ENCODE data around the gene DUSP28. TPM values are rescaled to one million over a fixed set of nuclear protein-coding genes. Genes with fewer than 3 reads are reported as not detected.

Gene DUSP28
- total and polyA plus RNA-seq, 2 of the 13 experiments (the other 11 are each of a cell fraction or from before 2014, with no cell fraction given), result 5.2 to 8.6 TPM

DNA sequence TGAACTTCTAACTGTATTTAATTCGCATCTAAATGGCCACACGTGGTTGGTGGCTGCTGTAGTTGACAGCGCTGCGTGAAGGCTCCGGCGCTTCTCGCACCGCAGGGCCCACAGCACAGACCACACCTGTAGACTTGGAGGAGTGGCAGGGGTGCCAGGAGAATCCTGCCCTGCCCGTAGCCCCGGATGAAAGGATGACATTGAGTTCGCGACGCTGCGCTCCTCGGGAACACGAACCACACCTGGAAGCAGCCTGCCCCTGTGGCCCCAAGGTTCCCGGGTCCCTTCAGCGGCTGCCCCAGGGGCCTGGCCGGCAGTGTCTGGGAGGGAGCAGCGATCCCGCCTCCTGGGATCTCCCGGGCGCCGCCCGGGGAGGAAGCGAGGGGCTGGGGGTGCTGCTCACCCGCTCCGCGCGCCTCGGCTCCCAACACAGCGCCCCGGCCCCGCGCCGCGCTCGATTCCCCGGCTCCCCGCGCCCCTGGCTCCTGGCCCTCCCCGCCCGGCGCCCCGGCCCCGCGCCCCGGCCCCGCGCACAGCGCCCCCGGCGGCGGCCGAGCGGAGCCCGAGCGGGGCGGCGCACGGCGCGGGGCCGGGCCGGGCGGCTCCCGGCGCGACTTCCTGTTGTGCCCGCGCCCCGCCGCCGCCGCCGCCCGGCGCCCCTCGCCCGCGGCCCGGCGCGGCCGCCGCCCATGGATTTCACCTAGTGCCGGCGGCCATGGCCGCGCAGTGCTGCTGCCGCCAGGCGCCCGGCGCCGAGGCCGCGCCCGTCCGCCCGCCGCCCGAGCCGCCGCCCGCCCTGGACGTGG is 7.9 kb downstream of the DUSP28 start, which contains the start of gene RNPEPL1 (continued):
- no peak for TF ChIP-seq HNF4G (IDR thresholded peaks at IDR 0.05; ENCODE audit: borderline replicate concordance, low read depth, low read length)
- TF ChIP-seq HNF4G (CRISPR knock-in tag; IDR thresholded peaks at IDR 0.05; ENCODE audit: borderline replicate concordance, low read depth), result 0 out of 2 replicates have a peak, but pooled peaks have one; percentile 13
- TF ChIP-seq, protein P1, sequence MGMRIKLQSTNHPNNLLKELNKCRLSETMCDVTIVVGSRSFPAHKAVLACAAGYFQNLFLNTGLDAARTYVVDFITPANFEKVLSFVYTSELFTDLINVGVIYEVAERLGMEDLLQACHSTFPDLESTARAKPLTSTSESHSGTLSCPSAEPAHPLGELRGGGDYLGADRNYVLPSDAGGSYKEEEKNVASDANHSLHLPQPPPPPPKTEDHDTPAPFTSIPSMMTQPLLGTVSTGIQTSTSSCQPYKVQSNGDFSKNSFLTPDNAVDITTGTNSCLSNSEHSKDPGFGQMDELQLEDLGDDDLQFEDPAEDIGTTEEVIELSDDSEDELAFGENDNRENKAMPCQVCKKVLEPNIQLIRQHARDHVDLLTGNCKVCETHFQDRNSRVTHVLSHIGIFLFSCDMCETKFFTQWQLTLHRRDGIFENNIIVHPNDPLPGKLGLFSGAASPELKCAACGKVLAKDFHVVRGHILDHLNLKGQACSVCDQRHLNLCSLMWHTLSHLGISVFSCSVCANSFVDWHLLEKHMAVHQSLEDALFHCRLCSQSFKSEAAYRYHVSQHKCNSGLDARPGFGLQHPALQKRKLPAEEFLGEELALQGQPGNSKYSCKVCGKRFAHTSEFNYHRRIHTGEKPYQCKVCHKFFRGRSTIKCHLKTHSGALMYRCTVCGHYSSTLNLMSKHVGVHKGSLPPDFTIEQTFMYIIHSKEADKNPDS (CRISPR knock-in tag; IDR thresholded peaks at IDR 0.05), result 0 out of 2 replicates have a peak, but pooled peaks have one; percentile 66
- TF ChIP-seq, protein P2, sequence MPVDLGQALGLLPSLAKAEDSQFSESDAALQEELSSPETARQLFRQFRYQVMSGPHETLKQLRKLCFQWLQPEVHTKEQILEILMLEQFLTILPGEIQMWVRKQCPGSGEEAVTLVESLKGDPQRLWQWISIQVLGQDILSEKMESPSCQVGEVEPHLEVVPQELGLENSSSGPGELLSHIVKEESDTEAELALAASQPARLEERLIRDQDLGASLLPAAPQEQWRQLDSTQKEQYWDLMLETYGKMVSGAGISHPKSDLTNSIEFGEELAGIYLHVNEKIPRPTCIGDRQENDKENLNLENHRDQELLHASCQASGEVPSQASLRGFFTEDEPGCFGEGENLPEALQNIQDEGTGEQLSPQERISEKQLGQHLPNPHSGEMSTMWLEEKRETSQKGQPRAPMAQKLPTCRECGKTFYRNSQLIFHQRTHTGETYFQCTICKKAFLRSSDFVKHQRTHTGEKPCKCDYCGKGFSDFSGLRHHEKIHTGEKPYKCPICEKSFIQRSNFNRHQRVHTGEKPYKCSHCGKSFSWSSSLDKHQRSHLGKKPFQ (CRISPR knock-in tag; IDR thresholded peaks at IDR 0.05; ENCODE audit: insufficient replicate concordance), result no peak
- TF ChIP-seq, protein P3, sequence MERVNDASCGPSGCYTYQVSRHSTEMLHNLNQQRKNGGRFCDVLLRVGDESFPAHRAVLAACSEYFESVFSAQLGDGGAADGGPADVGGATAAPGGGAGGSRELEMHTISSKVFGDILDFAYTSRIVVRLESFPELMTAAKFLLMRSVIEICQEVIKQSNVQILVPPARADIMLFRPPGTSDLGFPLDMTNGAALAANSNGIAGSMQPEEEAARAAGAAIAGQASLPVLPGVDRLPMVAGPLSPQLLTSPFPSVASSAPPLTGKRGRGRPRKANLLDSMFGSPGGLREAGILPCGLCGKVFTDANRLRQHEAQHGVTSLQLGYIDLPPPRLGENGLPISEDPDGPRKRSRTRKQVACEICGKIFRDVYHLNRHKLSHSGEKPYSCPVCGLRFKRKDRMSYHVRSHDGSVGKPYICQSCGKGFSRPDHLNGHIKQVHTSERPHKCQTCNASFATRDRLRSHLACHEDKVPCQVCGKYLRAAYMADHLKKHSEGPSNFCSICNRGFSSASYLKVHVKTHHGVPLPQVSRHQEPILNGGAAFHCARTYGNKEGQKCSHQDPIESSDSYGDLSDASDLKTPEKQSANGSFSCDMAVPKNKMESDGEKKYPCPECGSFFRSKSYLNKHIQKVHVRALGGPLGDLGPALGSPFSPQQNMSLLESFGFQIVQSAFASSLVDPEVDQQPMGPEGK (CRISPR knock-in tag; IDR thresholded peaks at IDR 0.05), result 0 out of 2 replicates have a peak, but pooled peaks have one; percentile 11
- TF ChIP-seq ZBTB7B (CRISPR knock-in tag; IDR thresholded peaks at IDR 0.05), result peak; percentile 52; the same call in 1 of the 2 replicates
- no peak for TF ChIP-seq ZNF557 (CRISPR knock-in tag; IDR thresholded peaks at IDR 0.05)
- TF ChIP-seq, protein P4, sequence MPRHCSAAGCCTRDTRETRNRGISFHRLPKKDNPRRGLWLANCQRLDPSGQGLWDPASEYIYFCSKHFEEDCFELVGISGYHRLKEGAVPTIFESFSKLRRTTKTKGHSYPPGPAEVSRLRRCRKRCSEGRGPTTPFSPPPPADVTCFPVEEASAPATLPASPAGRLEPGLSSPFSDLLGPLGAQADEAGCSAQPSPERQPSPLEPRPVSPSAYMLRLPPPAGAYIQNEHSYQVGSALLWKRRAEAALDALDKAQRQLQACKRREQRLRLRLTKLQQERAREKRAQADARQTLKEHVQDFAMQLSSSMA (CRISPR knock-in tag; IDR thresholded peaks at IDR 0.05), result peak; percentile 44; the same call in 1 of the 2 replicates
- no peak for TF ChIP-seq ZNF234 (CRISPR knock-in tag; conservative IDR thresholded peaks at IDR 0.05)
- TF ChIP-seq ZNF546 (CRISPR knock-in tag; conservative IDR thresholded peaks at IDR 0.05), result peak; percentile 34; the same call in 1 of the 2 replicates
- TF ChIP-seq TSC22D2 (CRISPR knock-in tag; IDR thresholded peaks at IDR 0.05; ENCODE audit: borderline replicate concordance), result no peak; the same call in 1 of the 2 replicates
- no peak for TF ChIP-seq ZFP36L1 (CRISPR knock-in tag; IDR thresholded peaks at IDR 0.05)
- TF ChIP-seq, protein P5, sequence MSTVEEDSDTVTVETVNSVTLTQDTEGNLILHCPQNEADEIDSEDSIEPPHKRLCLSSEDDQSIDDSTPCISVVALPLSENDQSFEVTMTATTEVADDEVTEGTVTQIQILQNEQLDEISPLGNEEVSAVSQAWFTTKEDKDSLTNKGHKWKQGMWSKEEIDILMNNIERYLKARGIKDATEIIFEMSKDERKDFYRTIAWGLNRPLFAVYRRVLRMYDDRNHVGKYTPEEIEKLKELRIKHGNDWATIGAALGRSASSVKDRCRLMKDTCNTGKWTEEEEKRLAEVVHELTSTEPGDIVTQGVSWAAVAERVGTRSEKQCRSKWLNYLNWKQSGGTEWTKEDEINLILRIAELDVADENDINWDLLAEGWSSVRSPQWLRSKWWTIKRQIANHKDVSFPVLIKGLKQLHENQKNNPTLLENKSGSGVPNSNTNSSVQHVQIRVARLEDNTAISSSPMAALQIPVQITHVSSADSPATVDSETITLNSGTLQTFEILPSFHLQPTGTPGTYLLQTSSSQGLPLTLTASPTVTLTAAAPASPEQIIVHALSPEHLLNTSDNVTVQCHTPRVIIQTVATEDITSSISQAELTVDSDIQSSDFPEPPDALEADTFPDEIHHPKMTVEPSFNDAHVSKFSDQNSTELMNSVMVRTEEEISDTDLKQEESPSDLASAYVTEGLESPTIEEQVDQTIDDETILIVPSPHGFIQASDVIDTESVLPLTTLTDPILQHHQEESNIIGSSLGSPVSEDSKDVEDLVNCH (CRISPR knock-in tag; IDR thresholded peaks at IDR 0.05), result no peak
- no peak for TF ChIP-seq NONO (IDR thresholded peaks at IDR 0.05)
- no peak for TF ChIP-seq NONO (CRISPR knock-in tag; conservative IDR thresholded peaks at IDR 0.05)
- TF ChIP-seq, protein P6, sequence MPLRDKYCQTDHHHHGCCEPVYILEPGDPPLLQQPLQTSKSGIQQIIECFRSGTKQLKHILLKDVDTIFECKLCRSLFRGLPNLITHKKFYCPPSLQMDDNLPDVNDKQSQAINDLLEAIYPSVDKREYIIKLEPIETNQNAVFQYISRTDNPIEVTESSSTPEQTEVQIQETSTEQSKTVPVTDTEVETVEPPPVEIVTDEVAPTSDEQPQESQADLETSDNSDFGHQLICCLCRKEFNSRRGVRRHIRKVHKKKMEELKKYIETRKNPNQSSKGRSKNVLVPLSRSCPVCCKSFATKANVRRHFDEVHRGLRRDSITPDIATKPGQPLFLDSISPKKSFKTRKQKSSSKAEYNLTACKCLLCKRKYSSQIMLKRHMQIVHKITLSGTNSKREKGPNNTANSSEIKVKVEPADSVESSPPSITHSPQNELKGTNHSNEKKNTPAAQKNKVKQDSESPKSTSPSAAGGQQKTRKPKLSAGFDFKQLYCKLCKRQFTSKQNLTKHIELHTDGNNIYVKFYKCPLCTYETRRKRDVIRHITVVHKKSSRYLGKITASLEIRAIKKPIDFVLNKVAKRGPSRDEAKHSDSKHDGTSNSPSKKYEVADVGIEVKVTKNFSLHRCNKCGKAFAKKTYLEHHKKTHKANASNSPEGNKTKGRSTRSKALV (CRISPR knock-in tag; IDR thresholded peaks at IDR 0.05), result no peak; the same call in 1 of the 2 replicates
- TF ChIP-seq KLF6 (CRISPR knock-in tag; IDR thresholded peaks at IDR 0.05), result 0 out of 2 replicates have a peak, but pooled peaks have one; percentile 9
